HCT116 (cell line): ENCODE results near the gene KANK4.

ENCODE experiments used
- CBX3 ChIP-seq: IDR thresholded peaks from 2 replicates; pipeline ENCODE4 v1.6.1; 2012; ENCODE audit warnings: low read depth
- CTCF ChIP-seq, 3 experiments: fragments of 200-600 bp in 1 of 3; sonication (generic) in 1 of 3; IDR thresholded peaks in 2 of 3; conservative IDR thresholded peaks in 1 of 3; 2 replicates each; pipeline ENCODE4 v1.5.1; 2012 to 2017; ENCODE audit warnings: low read depth in 2 of 3, low read length in 2 of 3, antibody characterized with exemption in 1 of 3, borderline replicate concordance in 1 of 3, control low read depth in 1 of 3, mild to moderate bottlenecking in 1 of 3, mixed read lengths in 1 of 3, mixed run types in 1 of 3, moderate library complexity in 1 of 3; ENCODE audit not compliant: insufficient read depth in 1 of 3
- EZH2 ChIP-seq: fragments of 200-600 bp; sonication (generic); IDR thresholded peaks from 2 replicates; pipeline ENCODE4 v1.6.1; 2017; ENCODE audit warnings: antibody characterized with exemption, mixed run types
- JUND ChIP-seq: IDR thresholded peaks from 2 replicates; pipeline ENCODE4 v1.6.1; 2012
- POLR2A ChIP-seq: IDR thresholded peaks from 2 replicates; pipeline ENCODE4 v1.7.0; 2011; ENCODE audit warnings: borderline replicate concordance; ENCODE audit not compliant: insufficient read depth, insufficient read length; ENCODE audit errors: extremely low read depth
- SIN3A ChIP-seq: IDR thresholded peaks from 2 replicates; pipeline ENCODE4 v1.6.1; 2012; ENCODE audit warnings: low read depth
- TCF7L2 ChIP-seq: IDR thresholded peaks from 2 replicates; pipeline ENCODE4 v1.7.0; 2011; ENCODE audit warnings: borderline replicate concordance, inconsistent platforms; ENCODE audit not compliant: insufficient read depth, insufficient read length; ENCODE audit errors: extremely low read depth
- ZNF274 ChIP-seq: fragments of 200-500 bp; sonication (Bioruptor generic); IDR thresholded peaks from 2 replicates; pipeline ENCODE4 v1.6.1; 2014; ENCODE audit warnings: mild to moderate bottlenecking, low read depth, low read length, inconsistent platforms

- TF ChIP-seq CTCF (IDR thresholded peaks at IDR 0.05 in 2 of 3, conservative IDR thresholded peaks at IDR 0.05 in 1 of 3; ENCODE audit: borderline replicate concordance in 1 of 3, insufficient read depth in 1 of 3, low read depth in 2 of 3, low read length in 2 of 3) (no peak), POLR2A (no peak), TCF7L2 (no peak), JUND (no peak), EZH2 (no peak), ZNF274 (no peak), SIN3A (no peak), CBX3 (no peak)
Measured at GRCh38 chr1:62207187-62207586, 112.0 kb downstream of the KANK4 start.
